NCI-H510A treated with DMSO at 0.1 percent for 48 hours (cell line): ENCODE data around the gene PTPN20.
A peak's percentile ranks its signal among the peaks of the same experiment; 100 is the strongest.

Experiments used
- DNase-seq: peaks from one replicate; lab custom pipeline; 2025; lab: John Stamatoyannopoulos, UW

The PTPN20 gene

DNA sequence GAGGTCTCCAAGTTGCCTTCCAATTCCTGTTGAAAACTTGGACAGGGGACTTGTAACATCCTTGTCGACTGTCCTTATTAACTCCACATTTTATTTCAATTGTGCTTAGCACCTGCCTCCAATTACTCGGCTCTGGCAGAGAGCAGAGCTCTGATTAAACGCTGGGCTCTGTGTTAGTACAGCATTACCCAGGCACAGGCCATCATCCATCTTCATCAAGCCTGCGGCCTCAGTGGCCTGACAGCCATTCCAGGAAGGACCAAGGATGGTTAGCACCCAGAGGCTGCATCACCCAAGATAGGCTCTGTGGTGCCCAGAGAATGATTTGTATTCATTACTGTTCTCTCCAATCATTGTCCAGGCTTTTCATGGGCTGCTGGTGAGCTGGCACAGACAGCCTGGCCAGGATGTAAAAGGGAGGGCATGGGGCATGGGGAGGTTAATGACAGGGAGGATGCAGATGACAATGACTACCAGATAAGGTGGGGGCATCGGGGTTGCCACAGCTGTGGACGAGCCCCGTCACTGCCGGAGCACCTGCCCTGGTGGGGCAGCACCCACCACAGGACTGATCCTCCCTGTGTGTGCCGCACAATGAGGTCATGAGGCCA is 123.3 kb downstream of the PTPN20 start:
- no peak for DNase-seq

DNA sequence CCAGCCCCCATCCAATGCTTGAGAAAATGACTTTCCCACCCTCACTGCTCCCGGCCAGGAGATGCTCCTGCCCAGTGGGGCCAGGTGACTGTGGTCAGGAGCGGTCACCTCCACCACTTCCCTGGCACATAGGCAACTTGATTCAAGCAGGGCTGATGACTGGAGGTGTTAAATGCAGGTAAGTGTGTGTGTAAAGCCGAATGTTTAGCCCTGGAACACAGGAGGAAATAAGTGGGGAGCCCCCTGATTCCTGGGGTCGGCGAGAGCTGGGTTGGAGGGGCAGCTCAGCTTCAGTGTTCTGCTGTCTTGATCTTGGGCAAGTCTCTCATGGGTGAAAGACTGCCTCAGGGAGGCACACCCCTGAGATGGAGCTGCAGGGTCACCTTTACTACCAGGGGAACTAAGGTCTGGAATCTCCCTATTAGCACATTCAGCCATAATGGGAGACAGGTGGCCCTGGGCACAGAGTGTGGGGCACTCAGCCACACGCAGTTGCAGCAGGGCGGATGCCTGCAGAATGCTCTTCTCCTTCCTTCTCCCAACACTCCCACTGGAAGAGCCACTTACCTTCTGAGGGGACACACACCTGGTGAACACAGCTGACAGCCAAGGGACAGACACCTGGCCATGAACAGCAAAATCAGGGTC is 124.1 kb downstream of the PTPN20 start:
- no peak for DNase-seq

DNA sequence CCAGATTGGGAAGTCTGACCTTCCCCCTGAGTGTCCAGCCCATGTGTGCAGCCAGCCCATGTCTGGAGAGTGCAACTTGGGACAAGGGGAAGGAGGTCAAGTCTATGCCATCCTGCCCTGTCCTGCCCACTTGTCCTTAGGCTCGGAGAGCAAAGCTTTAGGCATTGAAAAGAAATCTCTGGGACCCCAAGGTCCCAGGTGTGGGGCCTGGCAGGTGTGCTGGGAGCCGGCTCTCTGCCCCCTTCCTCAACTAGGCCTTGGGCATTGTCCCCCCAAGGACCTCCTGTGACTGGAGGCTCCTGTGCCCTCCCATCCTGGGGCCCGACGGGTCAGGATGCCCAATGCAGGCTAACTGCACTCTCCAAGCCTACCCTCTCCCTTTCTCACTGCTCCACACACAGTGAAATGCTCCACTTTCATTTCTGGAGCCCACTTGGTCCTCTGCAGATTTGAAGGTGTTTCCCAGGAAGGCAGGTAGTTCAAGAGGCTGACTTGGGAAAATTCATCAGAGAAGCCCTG is 124.7 kb downstream of the PTPN20 start:
- DNase-seq = no peak

DNA sequence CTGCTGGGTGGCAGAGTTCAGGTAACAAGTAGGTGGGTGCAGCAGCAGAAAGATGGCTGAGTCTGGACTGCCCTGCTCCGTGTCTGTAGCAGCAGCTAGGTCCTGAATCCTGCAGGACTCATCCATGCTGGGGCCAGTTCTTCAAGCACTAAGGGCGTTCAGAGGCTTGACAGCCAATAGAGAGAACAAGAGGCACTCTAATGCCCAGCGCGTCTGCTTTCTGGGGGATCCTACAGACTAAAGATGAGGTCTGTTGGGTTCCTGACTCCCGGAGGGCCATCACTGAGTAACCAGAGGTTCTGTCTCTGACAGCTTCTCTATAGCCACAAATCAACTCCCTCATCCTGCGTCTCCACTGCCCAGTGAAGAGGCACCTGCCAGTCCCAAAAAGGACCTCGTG is 125.5 kb downstream of the PTPN20 start:
- no peak for DNase-seq

DNA sequence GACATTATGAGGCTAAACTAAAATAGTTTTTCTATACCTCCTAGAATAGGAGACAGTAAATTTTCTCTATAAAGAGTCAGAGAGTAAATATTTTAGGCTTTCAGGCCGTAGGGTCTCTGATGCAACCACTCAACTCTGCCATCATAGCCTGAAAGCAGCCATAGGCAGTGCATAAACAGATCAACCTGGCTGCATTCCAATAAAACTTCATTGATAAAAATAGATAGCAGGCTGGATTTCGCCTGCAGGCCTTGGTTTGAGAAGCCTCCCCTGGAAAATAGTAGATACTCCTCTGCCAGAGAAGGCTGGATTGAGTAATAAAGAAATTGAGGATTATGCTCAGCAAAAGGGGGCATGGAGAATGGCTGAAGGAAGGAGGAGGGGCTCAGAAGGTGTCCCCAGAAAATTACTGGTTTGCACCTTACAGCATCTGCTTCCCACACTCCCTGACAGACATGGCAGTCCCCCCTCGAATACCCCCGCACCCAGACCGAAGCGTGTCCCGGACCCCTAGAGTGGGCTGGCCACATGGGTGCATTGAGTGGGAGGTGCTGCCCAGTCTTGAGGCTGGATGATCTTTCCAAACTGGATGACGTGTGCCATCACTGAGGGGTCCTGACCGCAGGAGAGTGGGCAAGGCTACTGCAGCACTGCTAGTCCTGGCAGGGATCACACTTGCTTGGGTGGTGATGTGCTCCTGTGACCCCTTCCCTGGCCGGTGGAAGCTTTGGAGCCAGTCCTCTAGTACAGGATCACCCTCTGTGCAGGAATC is 126.6 kb downstream of the PTPN20 start:
- DNase-seq = no peak

DNA sequence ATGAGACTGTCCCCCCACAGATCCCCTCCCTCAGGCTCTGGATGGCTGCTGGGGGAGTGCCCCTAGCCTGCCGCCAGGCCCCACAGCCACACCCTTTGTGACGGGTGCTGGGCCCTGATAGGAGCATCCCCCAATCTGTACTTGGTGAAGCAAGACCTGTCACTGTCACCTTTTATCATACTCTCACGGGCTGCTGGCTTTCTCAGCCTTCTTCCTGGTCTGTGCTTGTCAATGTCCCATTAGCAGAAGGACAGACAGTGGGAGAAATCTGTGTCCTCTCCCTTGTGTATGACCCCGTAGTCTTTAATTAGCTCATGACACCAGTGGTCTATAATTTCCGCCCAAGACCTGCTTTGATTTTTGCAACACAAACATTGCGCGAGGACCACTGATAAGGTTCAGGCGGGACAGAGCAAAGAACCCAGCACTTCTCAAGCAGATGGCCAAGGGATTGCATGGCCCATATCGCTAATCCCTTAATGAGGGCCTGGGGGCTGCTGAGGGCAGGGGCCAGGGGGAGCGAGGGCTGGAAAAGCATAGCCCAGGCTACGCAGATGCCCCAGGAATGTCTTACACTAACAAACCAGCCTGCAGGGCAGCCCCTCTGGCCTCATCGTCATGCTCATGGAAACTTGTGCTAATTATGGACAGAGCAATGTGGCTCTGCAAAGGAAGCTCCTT is 127.8 kb downstream of the PTPN20 start:
- no peak for DNase-seq

DNA sequence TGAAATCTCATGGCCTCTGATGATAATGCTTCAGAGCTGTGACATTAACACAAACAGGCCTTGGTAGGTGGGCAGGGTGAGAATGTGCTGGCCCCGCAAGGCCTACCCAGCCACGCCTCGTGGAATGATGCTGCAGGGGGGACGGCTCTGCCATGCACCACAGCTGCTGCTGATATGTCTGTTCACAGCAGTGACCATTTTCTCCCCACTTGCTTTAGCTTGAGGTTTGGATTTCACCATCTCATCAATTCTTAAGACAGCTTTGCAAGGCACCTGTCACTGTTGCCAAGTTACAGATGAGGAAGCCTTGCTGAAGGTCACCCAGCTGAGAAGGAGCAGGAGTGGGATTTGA is 128.3 kb downstream of the PTPN20 start:
- DNase-seq = no peak

DNA sequence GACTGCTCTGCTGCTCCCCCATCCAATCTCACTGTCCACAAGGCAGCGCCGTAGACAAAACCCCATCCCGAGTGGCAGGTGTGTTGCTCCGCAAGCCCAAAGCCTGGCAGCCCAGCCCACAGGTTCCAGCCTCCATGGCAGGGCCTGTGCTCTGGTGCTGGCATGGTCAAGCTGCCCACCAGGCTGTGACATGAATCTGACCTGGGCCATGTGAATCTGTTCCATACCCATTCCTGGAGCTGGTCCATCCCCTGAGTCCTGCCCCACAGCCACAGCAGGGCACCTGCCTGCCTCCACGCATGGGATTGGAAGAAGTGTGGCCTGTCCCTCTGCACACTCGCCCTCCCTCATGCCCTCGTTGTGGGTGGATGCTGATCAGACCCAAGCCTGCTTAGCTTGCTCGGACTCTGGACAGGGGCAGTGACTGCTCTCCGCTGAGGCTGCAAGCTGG is 128.8 kb downstream of the PTPN20 start:
- DNase-seq = no peak

DNA sequence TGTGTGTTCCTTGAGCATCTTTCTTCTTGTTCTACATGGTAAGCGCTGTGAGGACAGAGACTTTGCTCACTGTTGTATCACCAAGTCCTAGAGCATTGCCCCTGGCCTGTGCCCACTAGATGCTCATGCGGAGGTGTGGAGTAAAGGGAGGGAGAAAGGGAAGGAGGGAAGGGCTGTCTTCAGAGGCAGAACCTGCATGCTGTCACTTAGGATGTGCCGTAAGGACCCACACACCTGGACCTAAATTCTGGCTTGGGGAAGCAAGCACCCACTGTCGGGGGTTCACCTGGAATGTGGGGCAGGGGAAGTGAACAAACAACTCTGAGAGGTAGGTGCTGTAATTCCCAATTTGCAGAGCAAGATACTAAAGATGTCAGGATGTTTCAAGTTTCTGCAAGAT is 129.5 kb downstream of the PTPN20 start:
- DNase-seq = no peak

DNA sequence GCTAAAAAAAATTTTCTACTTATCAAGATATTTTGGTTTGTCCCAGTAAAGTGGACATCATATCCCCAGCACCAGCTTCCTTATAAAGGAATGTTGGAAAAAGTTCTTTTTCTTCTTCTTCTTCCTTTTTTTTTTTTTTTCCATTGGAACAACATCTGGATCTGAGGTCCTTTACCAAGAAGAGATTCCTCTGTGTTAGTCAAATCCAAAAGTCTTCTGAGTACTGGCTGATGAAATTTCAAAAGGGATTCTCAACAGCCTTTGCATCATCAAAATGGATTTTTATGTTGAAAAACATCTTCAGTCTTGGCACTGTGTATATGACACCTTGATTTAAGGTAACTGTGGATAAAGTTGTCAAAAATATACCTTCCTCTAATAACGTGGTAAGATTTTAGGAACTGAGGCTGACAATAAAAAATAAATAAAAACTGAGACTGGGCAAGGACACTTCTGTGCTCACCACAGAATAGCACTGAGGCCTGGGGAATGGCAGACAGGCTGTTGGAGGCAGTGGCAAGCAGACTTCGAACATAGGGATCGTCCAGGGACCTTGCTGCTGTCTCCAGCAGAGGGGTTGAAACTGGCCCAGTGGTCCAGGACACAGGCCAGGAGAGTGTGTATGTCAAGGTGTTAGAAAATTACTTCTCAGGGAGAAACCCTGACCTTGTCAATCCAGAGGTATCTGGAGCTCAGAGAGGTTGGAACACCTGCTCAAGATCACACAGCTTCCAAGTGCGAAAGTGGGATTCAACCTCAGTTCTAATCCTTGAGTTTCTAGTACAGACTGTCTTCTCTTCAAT is 130.4 kb downstream of the PTPN20 start:
- no peak for DNase-seq

DNA sequence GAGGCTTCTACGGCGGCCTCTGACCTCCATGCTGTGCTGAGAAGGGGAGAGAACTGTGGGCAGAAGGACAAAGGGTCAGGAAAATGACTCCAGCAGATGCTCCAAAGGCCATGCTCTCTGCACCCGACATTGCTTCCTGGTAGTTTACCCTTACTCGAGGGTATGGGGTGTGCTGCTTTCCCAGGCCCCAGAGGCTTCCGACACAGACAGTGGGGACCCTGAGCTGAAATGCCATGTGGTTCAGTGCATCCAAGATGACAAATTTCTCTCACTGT is 130.9 kb downstream of the PTPN20 start:
- no peak for DNase-seq

DNA sequence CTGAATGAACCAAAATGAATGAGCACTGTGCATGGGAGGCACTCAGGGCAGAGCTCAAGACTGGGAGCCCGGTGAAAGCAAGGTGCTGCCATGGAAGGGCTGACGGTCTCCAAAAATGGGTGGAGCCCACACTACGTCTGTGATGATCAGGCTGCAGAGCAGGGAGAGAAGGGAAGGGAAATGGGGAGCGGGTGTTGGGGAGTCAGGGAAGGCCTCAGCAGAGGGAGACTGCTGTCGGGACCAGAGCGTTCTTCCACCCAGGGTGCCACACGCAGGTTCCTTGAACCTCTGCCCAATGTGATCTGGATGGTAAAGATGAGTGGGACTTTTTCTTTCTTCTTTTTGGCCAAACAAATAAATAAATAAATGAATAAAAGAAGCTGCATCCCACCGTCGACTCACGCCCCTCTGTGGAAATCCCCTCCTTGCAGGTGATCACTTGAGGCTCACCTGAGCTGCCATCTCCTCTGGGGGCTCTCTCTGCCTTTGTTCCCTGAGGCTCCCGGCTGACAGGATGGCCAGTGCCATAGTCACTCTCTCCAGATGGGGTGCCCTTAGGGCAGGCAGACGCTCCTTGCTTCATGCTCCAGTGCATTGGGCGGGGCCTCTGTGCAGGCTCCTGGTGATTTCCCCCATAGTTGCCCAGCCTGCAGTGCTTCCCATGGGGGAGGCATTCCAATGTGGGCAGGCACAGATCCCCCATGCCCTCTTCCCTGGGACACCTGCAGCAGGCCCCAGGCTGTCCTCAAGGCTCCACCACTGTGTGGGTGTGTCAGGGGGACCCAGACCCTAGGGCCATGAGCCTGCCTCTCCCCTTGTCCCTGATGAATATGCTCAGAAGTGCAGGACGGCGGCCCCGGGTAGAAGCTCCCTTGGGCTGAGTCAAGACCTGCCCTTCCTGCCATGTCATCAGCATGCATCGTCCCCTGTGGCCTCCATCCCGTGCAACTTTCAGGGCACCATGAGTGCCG is 131.8 kb downstream of the PTPN20 start:
- DNase-seq = no peak

DNA sequence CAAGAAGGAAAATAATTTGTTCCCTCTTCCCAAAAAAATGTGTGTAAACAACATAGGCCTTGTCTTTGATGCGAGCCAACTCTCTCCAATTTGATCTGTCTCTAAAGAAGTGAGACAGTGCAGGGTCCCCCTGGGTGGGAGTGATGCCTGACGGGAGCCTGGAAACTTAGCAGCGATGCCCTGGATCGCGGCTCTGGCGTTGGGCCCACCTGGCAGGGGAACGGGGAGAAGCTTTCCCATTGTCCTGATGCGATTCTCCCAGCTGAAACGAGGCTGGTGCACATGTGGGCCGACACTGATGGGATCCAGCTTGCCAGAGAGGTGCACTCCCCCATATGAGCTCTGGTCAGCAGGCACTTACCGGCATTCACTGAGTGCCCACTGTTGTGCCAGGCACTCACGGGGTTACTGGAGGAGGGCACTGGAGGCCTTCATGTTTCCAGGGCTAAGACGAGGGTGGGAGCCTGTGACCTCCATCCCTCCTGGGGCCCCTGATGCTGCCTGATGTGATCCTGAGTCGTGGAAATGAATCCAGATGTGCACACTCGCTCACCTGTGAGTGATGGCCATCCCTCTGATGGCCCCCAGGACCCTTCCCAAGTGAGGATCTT is 132.8 kb downstream of the PTPN20 start:
- no peak for DNase-seq

DNA sequence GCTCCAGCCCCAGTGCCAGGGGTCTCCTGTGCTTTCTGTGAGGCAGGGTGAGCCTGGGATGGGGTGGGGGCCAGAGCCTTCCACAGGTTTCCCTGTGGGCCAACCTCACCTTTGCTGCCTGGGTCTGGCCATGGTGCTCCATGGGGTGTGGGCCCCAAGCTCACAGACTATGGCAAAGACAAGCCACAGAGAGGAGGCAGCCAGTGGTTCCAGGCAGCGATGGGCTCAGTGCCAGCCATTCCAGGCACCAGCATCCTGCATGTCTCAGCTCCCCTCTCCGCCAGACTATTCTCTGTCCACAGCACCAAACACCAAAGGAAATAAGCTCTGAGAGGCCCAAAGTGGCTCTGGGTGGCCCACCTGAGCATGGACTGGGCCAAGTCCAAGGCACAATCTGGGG is 133.5 kb downstream of the PTPN20 start:
- no peak for DNase-seq

DNA sequence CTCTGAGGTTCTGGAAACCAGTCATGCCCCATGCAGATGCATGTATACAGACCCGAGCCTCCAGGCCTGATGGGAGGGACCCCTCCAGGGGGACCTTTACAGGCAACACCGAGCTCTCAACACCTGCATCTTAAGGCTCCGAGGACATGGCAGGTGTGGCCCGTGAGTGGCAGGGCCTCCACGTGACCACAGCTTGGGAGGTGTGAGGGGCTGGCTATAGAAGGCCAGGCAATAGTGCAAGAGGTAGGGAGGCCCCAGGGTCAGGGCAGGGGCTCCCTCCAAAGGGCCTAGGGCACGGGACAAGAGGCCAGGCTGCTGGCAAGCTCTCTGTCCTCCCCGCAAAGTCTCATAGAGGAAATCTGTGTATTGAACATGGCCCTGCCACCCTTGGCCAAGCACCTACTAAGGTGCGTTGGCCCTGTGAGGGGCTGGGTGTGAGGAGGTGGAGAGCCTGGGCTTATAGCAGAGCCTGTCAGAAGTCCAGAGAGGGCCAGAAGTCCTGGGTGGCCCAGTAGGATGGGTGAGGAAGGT is 134.2 kb downstream of the PTPN20 start:
- DNase-seq = no peak

DNA sequence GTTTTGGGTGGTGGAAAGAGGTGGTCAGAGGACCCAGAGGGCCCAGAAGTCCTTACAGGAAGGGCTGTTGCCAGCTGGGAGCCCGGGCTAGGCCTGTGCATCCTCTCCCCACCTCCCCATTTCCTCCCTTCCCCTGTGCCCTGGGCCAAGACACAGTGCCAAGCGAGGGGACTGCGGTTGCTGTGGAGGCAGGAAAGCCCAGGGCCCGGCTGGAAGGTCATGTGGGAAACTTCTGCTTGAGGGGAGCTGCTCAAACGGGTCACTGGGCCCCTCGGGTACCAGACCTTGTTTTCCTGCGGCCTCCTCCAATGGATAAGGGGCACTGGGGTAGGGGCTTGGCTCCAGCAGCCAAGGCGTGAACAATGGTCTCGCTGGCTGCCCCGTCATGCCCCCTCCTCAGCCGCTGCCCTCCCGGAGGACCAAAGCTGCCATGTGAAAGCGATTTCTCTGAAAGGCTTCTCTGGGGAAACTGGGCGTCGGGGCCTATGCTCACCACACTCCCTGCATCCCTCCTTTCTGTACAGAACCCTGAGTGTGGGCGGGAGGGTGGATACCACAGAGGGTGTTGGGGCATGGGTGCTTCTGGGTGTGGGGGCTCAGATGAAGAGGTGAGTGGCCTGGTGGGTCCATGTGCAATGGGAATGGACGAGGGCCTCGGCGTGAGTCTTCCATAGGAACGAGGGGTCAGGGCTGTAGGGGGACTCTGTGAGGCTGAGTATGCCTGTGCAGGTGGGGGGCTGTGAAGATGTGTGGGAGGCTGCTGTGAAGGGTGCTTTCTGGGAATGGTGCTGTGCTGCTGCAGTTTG is 135.3 kb downstream of the PTPN20 start:
- no peak for DNase-seq

DNA sequence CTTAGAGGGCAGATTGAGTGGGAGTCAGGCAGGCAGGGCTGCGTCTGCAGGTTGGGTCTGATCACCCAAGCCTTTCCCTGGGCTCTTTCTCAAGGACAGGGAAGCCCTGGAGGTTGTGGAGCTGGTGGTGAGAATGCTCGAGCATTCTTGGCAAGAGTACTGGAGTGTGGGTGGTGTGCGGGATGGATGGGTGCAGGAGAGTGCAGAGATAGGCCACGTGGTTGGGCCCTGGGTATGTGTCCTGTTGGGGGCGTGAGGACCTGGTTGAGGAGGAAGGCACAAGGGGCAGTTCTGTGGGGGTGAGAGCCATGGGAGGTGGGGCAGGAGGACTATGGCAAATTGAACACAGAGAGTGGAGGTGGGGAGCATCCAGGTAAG is 135.9 kb downstream of the PTPN20 start:
- no peak for DNase-seq

DNA sequence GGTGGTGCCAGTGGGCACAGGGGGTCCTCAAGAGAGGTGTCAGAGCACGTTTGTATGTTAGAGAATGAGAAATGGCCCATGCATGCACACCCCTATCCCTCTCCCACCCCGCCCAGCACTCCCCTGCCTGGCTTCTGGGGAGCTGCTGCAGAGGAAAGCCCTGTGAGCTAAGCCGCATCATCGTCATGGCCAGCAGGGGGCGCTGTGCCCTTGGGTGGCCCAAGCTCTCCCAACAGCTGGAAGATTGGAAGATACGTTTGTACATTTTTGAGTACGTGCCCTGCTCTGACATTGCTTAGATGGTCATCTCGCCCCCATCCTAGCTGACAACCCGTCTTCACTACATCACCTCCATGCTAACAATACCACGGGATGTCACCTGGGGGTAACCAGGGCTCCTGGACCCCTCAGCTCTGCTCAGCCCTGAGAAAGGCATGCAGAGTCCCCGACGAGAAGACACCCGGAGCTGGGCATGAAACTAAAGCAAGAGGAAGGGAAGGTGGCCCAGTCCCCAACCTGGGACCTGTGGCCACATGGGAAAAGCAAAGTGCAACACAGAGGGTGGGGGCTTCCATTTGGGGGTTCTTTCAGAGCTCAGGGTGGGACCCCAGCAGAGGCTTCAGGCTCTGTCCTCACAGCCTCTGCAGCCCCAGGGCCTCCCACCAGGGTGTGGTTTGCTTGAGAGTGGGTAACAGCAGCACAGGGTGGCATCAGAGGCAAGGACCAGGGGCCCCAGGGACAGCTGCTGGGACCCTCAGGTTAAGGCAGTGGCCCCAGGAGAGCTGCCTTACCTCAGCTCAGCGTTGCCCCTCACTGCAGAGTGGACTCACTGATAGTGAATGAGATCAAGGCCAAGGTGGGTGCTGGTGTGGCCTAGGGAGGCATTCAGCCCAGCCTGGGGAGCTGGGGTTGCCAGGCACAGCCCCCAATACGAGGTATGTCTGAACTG is 136.6 kb downstream of the PTPN20 start:
- DNase-seq = peak; percentile 63
